ENCODE measurements around the gene FAM83B. TPM values are rescaled to one million over a fixed set of nuclear protein-coding genes. Genes with fewer than 3 reads are reported as not detected.
A peak's percentile ranks its signal among the peaks of the same experiment; 100 is the strongest.

Gene FAM83B
- total and polyA plus RNA-seq, 8 donors = 0.16 to 10.0 (median 3.8) TPM

- peaks cover 0 to 22% of the 10 kb centered on the region in 2 donors for H3K9me3 ChIP-seq
- H3K4me1 ChIP-seq = no peaks in the 10 kb centered on the region
- no peaks in the 10 kb centered on the region for H3K36me3 ChIP-seq
- no peak overlapping the region for H3K4me3 ChIP-seq
- DNase-seq (no peak), ATAC-seq (no peak)
- TF ChIP-seq CTCF (IDR thresholded peaks at IDR 0.05) = no peak
- H3K27ac ChIP-seq = no peak overlapping the region
- no peaks in the 10 kb centered on the region for H3K27me3 ChIP-seq
- intact Hi-C loops (cut with DNase I) = no loop called here
Measured at GRCh38 chr6:54932622-54933021, 86.1 kb downstream of the FAM83B start.

- Histone ChIP-seq H3K27me3 (no peaks in the 10 kb centered on the region), H3K9me3 (peaks cover 0 to 22% of the 10 kb centered on the region in 2 donors), H3K4me1 (no peaks in the 10 kb centered on the region), H3K36me3 (no peaks in the 10 kb centered on the region), H3K27ac (no peak overlapping the region), H3K4me3 (no peak overlapping the region)
- TF ChIP-seq CTCF (IDR thresholded peaks at IDR 0.05) = no peak
- DNase-seq (no peak), ATAC-seq (peak; percentile 41)
- intact Hi-C loops (cut with DNase I) = no loop called here
Measured at GRCh38 chr6:54935739-54936138, 89.2 kb downstream of the FAM83B start.

GRCh38 chr6:54937371-54937770 lies 90.8 kb downstream of the FAM83B start:
- no peak for DNase-seq
- H3K27me3 ChIP-seq = no peaks in the 10 kb centered on the region
- H3K4me1 ChIP-seq = no peaks in the 10 kb centered on the region
- intact Hi-C loops (cut with DNase I) = no loop called here
- ATAC-seq = no peak
- no peaks in the 10 kb centered on the region for H3K36me3 ChIP-seq
- no peak overlapping the region for H3K4me3 ChIP-seq
- peaks cover 0 to 17% of the 10 kb centered on the region in 2 donors for H3K9me3 ChIP-seq
- no peak for TF ChIP-seq CTCF (IDR thresholded peaks at IDR 0.05)
- H3K27ac ChIP-seq = no peak overlapping the region

GRCh38 chr6:54957698-54958097 lies 111.1 kb downstream of the FAM83B start:
- H3K27ac ChIP-seq = no peak overlapping the region
- intact Hi-C loops (cut with DNase I) = no loop called here
- ATAC-seq = no peak

GRCh38 chr6:54958446-54958845 lies 111.9 kb downstream of the FAM83B start:
- Histone ChIP-seq H3K4me1 (no peaks in the 10 kb centered on the region), H3K4me3 (no peak overlapping the region), H3K27ac (no peak overlapping the region), H3K36me3 (no peaks in the 10 kb centered on the region), H3K27me3 (no peaks in the 10 kb centered on the region), H3K9me3 (no peaks in the 10 kb centered on the region)
- intact Hi-C loops (cut with DNase I) = no loop called here
- DNase-seq = peak in 1 of 4 donors; percentile 7
- no peak for TF ChIP-seq CTCF (IDR thresholded peaks at IDR 0.05)
- no peak for ATAC-seq

More at GRCh38 chr6:54957698-54958097, 111.1 kb downstream of the FAM83B start:
- no peak for TF ChIP-seq CTCF (IDR thresholded peaks at IDR 0.05)
- Histone ChIP-seq H3K9me3 (no peaks in the 10 kb centered on the region), H3K4me3 (no peak overlapping the region), H3K4me1 (no peaks in the 10 kb centered on the region), H3K27me3 (no peaks in the 10 kb centered on the region), H3K36me3 (no peaks in the 10 kb centered on the region)
- no peak for DNase-seq

Data from left lung (tissue), 10 donors.